SK-N-SH (cell line): ENCODE results near the gene PCNX2. TPM values are rescaled to one million over a fixed set of nuclear protein-coding genes. Genes with fewer than 3 reads are reported as not detected.
"Not testable (repeated sequence)": the region's sequence is repeated elsewhere in the genome, so short reads cannot be mapped to it uniquely, and the experiment has no call there.

Source experiments
- CTCF ChIA-PET: fragments of 300-600, 350-600 bp; formaldehyde crosslinking; extraction: SDS; loops from one replicate; lab custom pipeline; 2021; lab: Yijun Ruan, JAX
- POLR2A ChIA-PET: fragments of 350-600 bp; sonication (Branson Sonifier 250); formaldehyde crosslinking; extraction: SDS; loops from one replicate; lab custom pipeline; 2020; ENCODE audit warnings: antibody characterized with exemption, inconsistent platforms; lab: Yijun Ruan, JAX
- DNase-seq: peaks from one replicate; pipeline ENCODE4 v3.0.0; 2012
- H2AFZ ChIP-seq: fragments of 200-600 bp; sonication (generic); 2 replicates; pipeline ENCODE4 v1.8.1; 2016; ENCODE audit warnings: antibody characterized with exemption, mild to moderate bottlenecking, low read depth
- H3F3A ChIP-seq: fragments of 200-600 bp; sonication (generic); replicated peaks from 2 replicates; pipeline ENCODE3; 2016; ENCODE audit warnings: antibody characterized with exemption, mild to moderate bottlenecking; ENCODE audit not compliant: insufficient read depth
- H3K27ac ChIP-seq, 2 experiments: fragments of 200-500 bp in 1 of 2; fragments of 200-600 bp in 1 of 2; sonication (Bioruptor generic) in 1 of 2; sonication (generic), shearing (Covaris generic) in 1 of 2; 2 replicates each; pipeline versions ENCODE4 v1.5.1 to v1.6.1; 2014 to 2016; ENCODE audit warnings: low read depth in 2 of 2, inconsistent platforms in 1 of 2, low read length in 1 of 2, mild to moderate bottlenecking in 1 of 2, mixed read lengths in 1 of 2
- H3K27me3 ChIP-seq: fragments of 200-600 bp; sonication (generic), shearing (Covaris generic); 2 replicates; pipeline ENCODE4 v1.6.1; 2016; ENCODE audit warnings: mixed run types; ENCODE audit not compliant: insufficient read depth
- H3K36me3 ChIP-seq, 2 experiments: fragments of 200-500 bp in 1 of 2; fragments of 200-600 bp in 1 of 2; sonication (Bioruptor generic) in 1 of 2; sonication (generic) in 1 of 2; replicated peaks in 1 of 2; 2 replicates each; pipeline versions ENCODE3 to v1.5.1; 2014 to 2016; ENCODE audit warnings: low read length in 1 of 2, mild to moderate bottlenecking in 1 of 2; ENCODE audit not compliant: insufficient read depth in 2 of 2, control insufficient read depth in 1 of 2
- H3K4me1 ChIP-seq, 2 experiments: fragments of 200-500 bp in 1 of 2; fragments of 200-600 bp in 1 of 2; sonication (Bioruptor generic) in 1 of 2; sonication (generic), shearing (Covaris generic) in 1 of 2; 2 replicates each; pipeline versions ENCODE4 v1.5.1 to v1.6.1; 2014 to 2016; ENCODE audit warnings: low read depth in 1 of 2, low read length in 1 of 2, mixed run types in 1 of 2; ENCODE audit not compliant: insufficient read depth in 2 of 2, control insufficient read depth in 1 of 2
- H3K4me2 ChIP-seq: fragments of 200-600 bp; sonication (generic), shearing (Covaris generic); 2 replicates; pipeline ENCODE4 v1.6.1; 2017; ENCODE audit warnings: mixed run types
- H3K4me3 ChIP-seq, 2 experiments: fragments of 200-500 bp in 1 of 2; fragments of 200-600 bp in 1 of 2; sonication (Bioruptor generic) in 1 of 2; sonication (generic), shearing (Covaris generic) in 1 of 2; 2 replicates each; pipeline versions ENCODE4 v1.5.1 to v1.8.1; 2014 to 2016; ENCODE audit warnings: low read depth in 2 of 2, inconsistent platforms in 1 of 2, low read length in 1 of 2, mild to moderate bottlenecking in 1 of 2, mixed read lengths in 1 of 2, moderate library complexity in 1 of 2
- H3K79me2 ChIP-seq: fragments of 200-600 bp; sonication (generic); 2 replicates; pipeline ENCODE4 v1.8.1; 2017; ENCODE audit warnings: mild to moderate bottlenecking; ENCODE audit not compliant: insufficient read depth
- H3K9ac ChIP-seq: fragments of 200-600 bp; sonication (generic); 2 replicates; pipeline ENCODE4 v1.6.1; 2017; ENCODE audit warnings: mixed run types
- H3K9me2 ChIP-seq: fragments of 200-600 bp; sonication (generic); 2 replicates; pipeline ENCODE4 v1.6.1; 2017; ENCODE audit warnings: mixed run types
- H3K9me3 ChIP-seq: fragments of 200-600 bp; sonication (generic); 2 replicates; pipeline ENCODE4 v1.6.1; 2017; ENCODE audit warnings: mixed run types, mild to moderate bottlenecking, moderate library complexity
- H4K20me1 ChIP-seq: fragments of 200-600 bp; sonication (generic); 2 replicates; pipeline ENCODE4 v1.6.1; 2017; ENCODE audit warnings: mild to moderate bottlenecking, mixed run types; ENCODE audit not compliant: insufficient read depth
- FOSL2 ChIP-seq: IDR thresholded peaks from 2 replicates; pipeline ENCODE4 v1.4.0; 2012; ENCODE audit warnings: low read depth, mild to moderate bottlenecking, moderate library complexity, borderline replicate concordance
- FOXJ3 ChIP-seq: sonication (generic); formaldehyde crosslinking; IDR thresholded peaks from 2 replicates; pipeline ENCODE4 v1.5.1; 2020; ENCODE audit warnings: mild to moderate bottlenecking, missing genetic modification reagents
- GABPA ChIP-seq: IDR thresholded peaks from 2 replicates; pipeline ENCODE4 v1.4.0; 2012; ENCODE audit warnings: low read depth, mild to moderate bottlenecking
- JUND ChIP-seq: IDR thresholded peaks from 2 replicates; pipeline ENCODE4 v1.4.0; 2012
- NFIC ChIP-seq: IDR thresholded peaks from 2 replicates; pipeline ENCODE4 v1.4.0; 2012; ENCODE audit warnings: borderline replicate concordance
- NRF1 ChIP-seq: IDR thresholded peaks from 2 replicates; pipeline ENCODE4 v1.6.1; 2012; ENCODE audit warnings: low read depth, mild to moderate bottlenecking, low read length
- RAD21 ChIP-seq: IDR thresholded peaks from 2 replicates; pipeline ENCODE4 v1.6.1; 2012; ENCODE audit warnings: mild to moderate bottlenecking, low read length
- RCOR1 ChIP-seq: fragments of 150-350 bp; IDR thresholded peaks from 2 replicates; pipeline ENCODE4 v1.6.1; 2017; ENCODE audit warnings: antibody characterized with exemption, low read length
- RFX5 ChIP-seq: IDR thresholded peaks from 2 replicates; pipeline ENCODE4 v1.6.1; 2012; ENCODE audit warnings: mild to moderate bottlenecking, improper control_type of control experiment, low read length
- RXRA ChIP-seq: IDR thresholded peaks from 2 replicates; pipeline ENCODE4 v1.4.0; 2012; ENCODE audit warnings: low read depth, mild to moderate bottlenecking, borderline replicate concordance
- SIN3A ChIP-seq: IDR thresholded peaks from 2 replicates; pipeline ENCODE4 v1.6.1; 2012; ENCODE audit warnings: low read depth, mild to moderate bottlenecking, low read length, moderate library complexity, borderline replicate concordance
- SMC3 ChIP-seq: IDR thresholded peaks from 2 replicates; pipeline ENCODE4 v1.6.1; 2012; ENCODE audit warnings: low read depth, low read length, improper control_type of control experiment
- TAF1 ChIP-seq: IDR thresholded peaks from 2 replicates; pipeline ENCODE4 v1.6.1; 2012; ENCODE audit warnings: low read depth, mild to moderate bottlenecking, low read length, moderate library complexity, borderline replicate concordance
- YY1 ChIP-seq: IDR thresholded peaks from 2 replicates; pipeline ENCODE4 v1.4.0; 2012; ENCODE audit warnings: low read depth, mild to moderate bottlenecking
- WGBS: methylation state at CpG from one replicate; pipeline ENCODE4 v1.1.6; 2017; ENCODE audit warnings: low lambda C conversion rate; 5-methylcytosine and 5-hydroxymethylcytosine counted together
- polyA plus RNA-seq, 3 experiments: library from polyadenylated mRNA; depleted of rRNA; stranded (reverse); fragments of >200 nt; gene quantifications; 2 replicates each; pipeline ENCODE4 v1.2.3, GENCODE V29; 2012
- TF ChIP-seq, protein P1 (sequence below): IDR thresholded peaks from 2 replicates; pipeline ENCODE4 v1.6.1; 2012; ENCODE audit warnings: mild to moderate bottlenecking, low read depth, low read length, moderate library complexity
- TF ChIP-seq, protein P2 (sequence below): IDR thresholded peaks from 2 replicates; pipeline ENCODE4 v1.4.0; 2012; ENCODE audit warnings: low read depth, borderline replicate concordance
- TF ChIP-seq, protein P3 (sequence below): IDR thresholded peaks from 2 replicates; pipeline ENCODE4 v1.4.0; 2012; ENCODE audit warnings: low read depth, borderline replicate concordance
- TF ChIP-seq, protein P4 (sequence below): fragments of 200-600 bp; sonication (generic); IDR thresholded peaks from 2 replicates; pipeline ENCODE4 v1.6.1; 2017; ENCODE audit warnings: antibody characterized with exemption, mild to moderate bottlenecking, moderate library complexity

PCNX2 gene
- polyA plus RNA-seq, 1 of the 3 experiments (the other 2 are of a cell fraction) = 10.6 TPM

DNA sequence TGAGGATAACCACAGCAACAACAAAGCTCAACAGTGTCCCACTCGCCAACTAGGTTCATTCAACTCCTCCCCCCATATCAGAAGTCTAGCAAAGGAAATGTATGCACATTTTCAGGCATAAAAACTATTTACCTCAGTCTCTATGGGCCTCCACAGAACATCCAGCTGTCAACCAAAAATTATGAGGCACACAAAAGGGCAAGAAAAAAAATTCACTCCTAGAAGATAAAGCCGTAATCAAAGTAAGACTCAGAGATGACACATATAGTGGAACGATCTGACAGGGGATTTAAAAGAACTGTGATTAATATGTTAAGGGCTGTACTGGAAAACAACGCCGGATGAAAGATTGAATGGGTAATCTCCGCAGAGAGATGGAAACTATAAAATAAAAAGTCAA, 186.4 kb downstream of the PCNX2 start (continued):
- no peak for TF ChIP-seq RAD21
- no peak for TF ChIP-seq RXRA
- no peak for TF ChIP-seq FOSL2
- no peak for TF ChIP-seq RFX5
- no peak for TF ChIP-seq GABPA
- TF ChIP-seq JUND = no peak

DNA sequence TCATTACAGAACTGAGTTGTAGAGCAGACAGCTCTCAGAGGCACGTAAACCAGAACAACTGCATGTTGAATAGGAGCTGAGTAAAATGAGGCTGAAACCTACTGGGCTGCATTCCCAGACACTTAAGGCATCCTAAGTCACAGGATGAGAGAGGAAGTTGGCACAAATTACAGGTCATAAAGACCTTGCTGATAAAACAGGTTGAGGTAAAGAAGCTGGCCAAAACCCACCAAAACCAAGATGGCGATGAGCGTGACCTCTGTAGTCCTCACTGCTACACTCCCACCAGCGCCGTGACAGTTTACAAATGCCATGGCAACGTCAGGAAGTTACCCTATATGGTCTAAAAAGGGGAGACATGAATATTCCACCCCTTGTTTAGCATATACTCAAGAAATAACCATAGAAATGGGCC, 187.8 kb downstream of the PCNX2 start:
- POLR2A ChIA-PET, CTCF ChIA-PET, H3K27me3 ChIP-seq, H3K4me2 ChIP-seq, H3K9ac ChIP-seq, H3K9me3 ChIP-seq, DNase-seq, H3K9me2 ChIP-seq, H3F3A ChIP-seq, H3K79me2 ChIP-seq, H3K4me3 ChIP-seq, H3K27ac ChIP-seq, H3K4me1 ChIP-seq, H4K20me1 ChIP-seq, H3K36me3 ChIP-seq, H2AFZ ChIP-seq: not testable (repeated sequence)
- WGBS = 93% methylated on average over 6 of the region's 6 CpGs

DNA sequence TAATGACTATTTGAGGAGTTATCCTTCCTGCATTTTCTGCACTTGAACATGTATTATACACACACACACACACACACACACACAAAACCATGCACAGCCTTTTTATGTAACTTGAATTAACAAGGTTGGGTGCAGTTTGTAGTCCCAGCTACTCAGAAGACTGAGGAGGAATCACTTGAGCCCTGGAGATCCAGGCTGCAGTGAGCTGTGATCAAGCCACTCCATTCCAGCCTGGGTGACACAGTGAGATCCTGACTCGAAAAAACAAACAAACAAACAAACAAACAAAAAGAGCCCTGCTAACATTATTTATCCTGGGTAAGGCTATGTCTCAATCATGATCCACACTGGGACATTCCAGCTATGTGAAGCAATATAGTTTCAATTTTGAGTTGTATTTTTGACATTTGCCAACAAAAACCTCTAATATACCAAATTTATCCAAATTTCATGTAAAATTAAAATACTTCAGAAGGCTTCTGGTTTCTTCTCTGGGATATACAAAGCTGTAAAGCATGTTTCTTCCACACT, 188.3 kb downstream of the PCNX2 start:
- Histone ChIP-seq H3K4me3 (no peak overlapping the region), H3K4me1 (0 out of 4 replicates have a peak, but pooled peaks cover 0 to 3% of the 10 kb centered on the region in 2 experiments), H3K36me3 (peaks cover 0 to 4% of the 10 kb centered on the region in 2 experiments), H3K79me2 (no peaks in the 10 kb centered on the region), H3F3A (peaks cover 4% of the 10 kb centered on the region), H3K27ac (no peak overlapping the region), H3K27me3 (no peaks in the 10 kb centered on the region), H4K20me1 (no peaks in the 10 kb centered on the region), H2AFZ (no peak overlapping the region), H3K9me2 (no peaks in the 10 kb centered on the region), H3K9ac (no peak overlapping the region), H3K4me2 (no peak overlapping the region), H3K9me3 (no peaks in the 10 kb centered on the region)
- no peak for DNase-seq
- 57% methylated on average over 1 of the region's 1 CpG for WGBS
- ChIA-PET POLR2A (no interaction called here), CTCF (no interaction called here)
- no peak for TF ChIP-seq NRF1
- TF ChIP-seq GABPA = no peak
- TF ChIP-seq, protein P1, sequence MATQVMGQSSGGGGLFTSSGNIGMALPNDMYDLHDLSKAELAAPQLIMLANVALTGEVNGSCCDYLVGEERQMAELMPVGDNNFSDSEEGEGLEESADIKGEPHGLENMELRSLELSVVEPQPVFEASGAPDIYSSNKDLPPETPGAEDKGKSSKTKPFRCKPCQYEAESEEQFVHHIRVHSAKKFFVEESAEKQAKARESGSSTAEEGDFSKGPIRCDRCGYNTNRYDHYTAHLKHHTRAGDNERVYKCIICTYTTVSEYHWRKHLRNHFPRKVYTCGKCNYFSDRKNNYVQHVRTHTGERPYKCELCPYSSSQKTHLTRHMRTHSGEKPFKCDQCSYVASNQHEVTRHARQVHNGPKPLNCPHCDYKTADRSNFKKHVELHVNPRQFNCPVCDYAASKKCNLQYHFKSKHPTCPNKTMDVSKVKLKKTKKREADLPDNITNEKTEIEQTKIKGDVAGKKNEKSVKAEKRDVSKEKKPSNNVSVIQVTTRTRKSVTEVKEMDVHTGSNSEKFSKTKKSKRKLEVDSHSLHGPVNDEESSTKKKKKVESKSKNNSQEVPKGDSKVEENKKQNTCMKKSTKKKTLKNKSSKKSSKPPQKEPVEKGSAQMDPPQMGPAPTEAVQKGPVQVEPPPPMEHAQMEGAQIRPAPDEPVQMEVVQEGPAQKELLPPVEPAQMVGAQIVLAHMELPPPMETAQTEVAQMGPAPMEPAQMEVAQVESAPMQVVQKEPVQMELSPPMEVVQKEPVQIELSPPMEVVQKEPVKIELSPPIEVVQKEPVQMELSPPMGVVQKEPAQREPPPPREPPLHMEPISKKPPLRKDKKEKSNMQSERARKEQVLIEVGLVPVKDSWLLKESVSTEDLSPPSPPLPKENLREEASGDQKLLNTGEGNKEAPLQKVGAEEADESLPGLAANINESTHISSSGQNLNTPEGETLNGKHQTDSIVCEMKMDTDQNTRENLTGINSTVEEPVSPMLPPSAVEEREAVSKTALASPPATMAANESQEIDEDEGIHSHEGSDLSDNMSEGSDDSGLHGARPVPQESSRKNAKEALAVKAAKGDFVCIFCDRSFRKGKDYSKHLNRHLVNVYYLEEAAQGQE = no peak
- no peak for TF ChIP-seq YY1
- no peak for TF ChIP-seq FOXJ3
- TF ChIP-seq, protein P2, sequence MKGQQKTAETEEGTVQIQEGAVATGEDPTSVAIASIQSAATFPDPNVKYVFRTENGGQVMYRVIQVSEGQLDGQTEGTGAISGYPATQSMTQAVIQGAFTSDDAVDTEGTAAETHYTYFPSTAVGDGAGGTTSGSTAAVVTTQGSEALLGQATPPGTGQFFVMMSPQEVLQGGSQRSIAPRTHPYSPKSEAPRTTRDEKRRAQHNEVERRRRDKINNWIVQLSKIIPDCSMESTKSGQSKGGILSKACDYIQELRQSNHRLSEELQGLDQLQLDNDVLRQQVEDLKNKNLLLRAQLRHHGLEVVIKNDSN = no peak
- TF ChIP-seq, protein P3, sequence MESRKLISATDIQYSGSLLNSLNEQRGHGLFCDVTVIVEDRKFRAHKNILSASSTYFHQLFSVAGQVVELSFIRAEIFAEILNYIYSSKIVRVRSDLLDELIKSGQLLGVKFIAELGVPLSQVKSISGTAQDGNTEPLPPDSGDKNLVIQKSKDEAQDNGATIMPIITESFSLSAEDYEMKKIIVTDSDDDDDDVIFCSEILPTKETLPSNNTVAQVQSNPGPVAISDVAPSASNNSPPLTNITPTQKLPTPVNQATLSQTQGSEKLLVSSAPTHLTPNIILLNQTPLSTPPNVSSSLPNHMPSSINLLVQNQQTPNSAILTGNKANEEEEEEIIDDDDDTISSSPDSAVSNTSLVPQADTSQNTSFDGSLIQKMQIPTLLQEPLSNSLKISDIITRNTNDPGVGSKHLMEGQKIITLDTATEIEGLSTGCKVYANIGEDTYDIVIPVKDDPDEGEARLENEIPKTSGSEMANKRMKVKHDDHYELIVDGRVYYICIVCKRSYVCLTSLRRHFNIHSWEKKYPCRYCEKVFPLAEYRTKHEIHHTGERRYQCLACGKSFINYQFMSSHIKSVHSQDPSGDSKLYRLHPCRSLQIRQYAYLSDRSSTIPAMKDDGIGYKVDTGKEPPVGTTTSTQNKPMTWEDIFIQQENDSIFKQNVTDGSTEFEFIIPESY = no peak
- TF ChIP-seq, protein P4, sequence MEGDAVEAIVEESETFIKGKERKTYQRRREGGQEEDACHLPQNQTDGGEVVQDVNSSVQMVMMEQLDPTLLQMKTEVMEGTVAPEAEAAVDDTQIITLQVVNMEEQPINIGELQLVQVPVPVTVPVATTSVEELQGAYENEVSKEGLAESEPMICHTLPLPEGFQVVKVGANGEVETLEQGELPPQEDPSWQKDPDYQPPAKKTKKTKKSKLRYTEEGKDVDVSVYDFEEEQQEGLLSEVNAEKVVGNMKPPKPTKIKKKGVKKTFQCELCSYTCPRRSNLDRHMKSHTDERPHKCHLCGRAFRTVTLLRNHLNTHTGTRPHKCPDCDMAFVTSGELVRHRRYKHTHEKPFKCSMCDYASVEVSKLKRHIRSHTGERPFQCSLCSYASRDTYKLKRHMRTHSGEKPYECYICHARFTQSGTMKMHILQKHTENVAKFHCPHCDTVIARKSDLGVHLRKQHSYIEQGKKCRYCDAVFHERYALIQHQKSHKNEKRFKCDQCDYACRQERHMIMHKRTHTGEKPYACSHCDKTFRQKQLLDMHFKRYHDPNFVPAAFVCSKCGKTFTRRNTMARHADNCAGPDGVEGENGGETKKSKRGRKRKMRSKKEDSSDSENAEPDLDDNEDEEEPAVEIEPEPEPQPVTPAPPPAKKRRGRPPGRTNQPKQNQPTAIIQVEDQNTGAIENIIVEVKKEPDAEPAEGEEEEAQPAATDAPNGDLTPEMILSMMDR = no peak
- TF ChIP-seq SIN3A = no peak
- no peak for TF ChIP-seq SMC3
- no peak for TF ChIP-seq RCOR1
- no peak for TF ChIP-seq NFIC
- no peak for TF ChIP-seq RFX5
- no peak for TF ChIP-seq TAF1
- TF ChIP-seq JUND = no peak
- TF ChIP-seq RAD21 = no peak
- TF ChIP-seq, all 33 proteins: peak for 0
